Right renal cortex interstitium (tissue), 3 donors: ENCODE results near the gene FBRS. TPM values are rescaled to one million over a fixed set of nuclear protein-coding genes. Genes with fewer than 3 reads are reported as not detected.
"Not testable (repeated sequence)": the region's sequence is repeated elsewhere in the genome, so short reads cannot be mapped to it uniquely, and the experiment has no call there.

ENCODE experiments used
- DNase-seq, 3 donors: peaks; one replicate each; pipeline ENCODE4 v3.0.0-alpha.2; 2013; ENCODE audit warnings: low read depth in 3 of 3, low spot score in 2 of 3
- polyA plus RNA-seq, 3 donors: library from polyadenylated mRNA; unstranded; fragments of 120-200 nt; gene quantifications; one replicate each; pipeline ENCODE4 v1.2.1, GENCODE V29; 2013; ENCODE audit not compliant: insufficient read length in 3 of 3

Gene FBRS
- polyA plus RNA-seq, 3 donors = 40.1 to 47.7 (median 42.9) TPM

- peak in 2 of 3 donors; percentile 12 to 15 for DNase-seq
Measured at GRCh38 chr16:30697264-30698138, 39.3 kb downstream of the FBRS start.

- peak; percentile 88 to 93 (median 91) for DNase-seq
Measured at GRCh38 chr16:30698139-30698815, 40.0 kb downstream of the FBRS start.

- peak; percentile 57 to 74 (median 67) for DNase-seq
Measured at GRCh38 chr16:30698816-30699614, 40.8 kb downstream of the FBRS start, which contains the start of gene SRCAP. SRCAP (plus strand) TSS chr16:30699171; CDS start chr16:30700825, 1,654 bp downstream.

GRCh38 chr16:30699615-30700099 lies 41.4 kb downstream of the FBRS start:
- DNase-seq = no peak

GRCh38 chr16:30700491-30700890 lies 42.3 kb downstream of the FBRS start:
- DNase-seq = no peak

GRCh38 chr16:30700971-30701370 lies 42.7 kb downstream of the FBRS start:
- DNase-seq = no peak

GRCh38 chr16:30703071-30703470 lies 44.8 kb downstream of the FBRS start:
- not testable (repeated sequence) for DNase-seq

- no peak for DNase-seq
Measured at GRCh38 chr16:30703971-30704370, 45.7 kb downstream of the FBRS start.

GRCh38 chr16:30706046-30706445 lies 47.8 kb downstream of the FBRS start:
- no peak for DNase-seq

GRCh38 chr16:30710971-30711370 lies 52.7 kb downstream of the FBRS start:
- DNase-seq = no peak

- DNase-seq = no peak
Measured at GRCh38 chr16:30711712-30712111, 53.5 kb downstream of the FBRS start.

- DNase-seq = no peak
Measured at GRCh38 chr16:30715750-30716445, 57.7 kb downstream of the FBRS start.

- no peak for DNase-seq
Measured at GRCh38 chr16:30720086-30720485, 61.9 kb downstream of the FBRS start.

Other genes with a start within 250 kb of the FBRS start
- 10 to 100 TPM; 35.6 to 46.6 (median 42.5) TPM for gene DCTPP1, start 228.4 kb upstream of the FBRS start, polyA plus RNA-seq
- gene SEPHS2, start 212.6 kb upstream of the FBRS start, polyA plus RNA-seq = 100 to 1,000 TPM in 2 of 3 donors, 10 to 100 TPM in 1; 94.8 to 105 (median 102) TPM
- gene ITGAL, start 185.7 kb upstream of the FBRS start, polyA plus RNA-seq = 1 to 10 TPM; 2.0 to 2.8 (median 2.6) TPM
- 10 to 100 TPM; 44.8 to 51.7 (median 45.1) TPM for gene ZNF768, start 131.9 kb upstream of the FBRS start, polyA plus RNA-seq
- gene ZNF747, start 123.6 kb upstream of the FBRS start, polyA plus RNA-seq = 1 to 10 TPM; 9.1 to 9.7 (median 9.5) TPM
- 1 to 10 TPM; 8.5 to 9.1 (median 8.6) TPM for gene ZNF764, start 100.1 kb upstream of the FBRS start, polyA plus RNA-seq
- gene ZNF688, start 86.7 kb upstream of the FBRS start, polyA plus RNA-seq = 1 to 10 TPM; 8.4 to 9.4 (median 9.0) TPM
- gene ZNF785, start 72.7 kb upstream of the FBRS start, polyA plus RNA-seq = 10 to 100 TPM; 17.0 to 18.5 (median 17.9) TPM
- gene ZNF689, start 48.0 kb upstream of the FBRS start, polyA plus RNA-seq = 10 to 100 TPM; 13.5 to 14.7 (median 14.3) TPM
- 10 to 100 TPM; 36.9 to 44.5 (median 42.4) TPM for gene PRR14, start 7.5 kb upstream of the FBRS start, polyA plus RNA-seq
- gene SRCAP, start 40.7 kb downstream of the FBRS start, polyA plus RNA-seq = 10 to 100 TPM; 27.6 to 31.4 (median 28.2) TPM
- gene PHKG2, start 90.0 kb downstream of the FBRS start, polyA plus RNA-seq = 10 to 100 TPM; 21.6 to 23.6 (median 23.0) TPM
- gene CFAP119, start 103.6 kb downstream of the FBRS start, polyA plus RNA-seq = 1 to 10 TPM; 7.8 to 8.2 (median 7.9) TPM
- 100 to 1,000 TPM; 111 to 123 (median 113) TPM for gene RNF40, start 103.9 kb downstream of the FBRS start, polyA plus RNA-seq
- gene ZNF629, start 128.8 kb downstream of the FBRS start, polyA plus RNA-seq = 10 to 100 TPM; 25.7 to 26.9 (median 26.8) TPM
- 10 to 100 TPM; 35.8 to 40.7 (median 39.3) TPM for gene BCL7C, start 235.6 kb downstream of the FBRS start, polyA plus RNA-seq
- 1 to 10 TPM; 6.7 to 7.4 (median 6.7) TPM for gene CTF1, start 238.2 kb downstream of the FBRS start, polyA plus RNA-seq